PC-3 (cell line): ENCODE measurements around the gene ATP5ME. TPM values are rescaled to one million over a fixed set of nuclear protein-coding genes. Genes with fewer than 3 reads are reported as not detected.

Experiments used
- ATAC-seq: fragments of 200-7000 bp; cut with Tn5 transposase; 2 replicates; pipeline ENCODE4 v1.9.1; 2020; ENCODE audit warnings: mild to moderate bottlenecking, moderate library complexity
- BruUV-seq: library from RNA; stranded (reverse); fragments of 400-500 nt; replicated peaks from 2 replicates; lab custom pipeline; 2021; lab: Mats Ljungman, UMichigan
- CTCF ChIA-PET: fragments of 300-600 bp; sonication (Branson Sonifier 250); formaldehyde crosslinking; loops from one replicate; lab custom pipeline; 2022; ENCODE audit warnings: antibody characterized with exemption; lab: Charles Lee
- POLR2A ChIA-PET: fragments of 300-600 bp; sonication (Branson Sonifier 250); formaldehyde crosslinking; loops from one replicate; lab custom pipeline; 2022; ENCODE audit warnings: antibody characterized with exemption; ENCODE audit not compliant: unreplicated experiment; lab: Charles Lee
- DNase-seq: peaks from one replicate; pipeline ENCODE4 v3.0.0-alpha.2; 2015
- H2AFZ ChIP-seq: fragments of 300-600 bp; sonication (generic); 2 replicates; pipeline ENCODE4 v1.6.0; 2016; ENCODE audit warnings: antibody characterized with exemption, low read length
- H3F3A ChIP-seq: fragments of 300-600 bp; sonication (generic); one replicate; pipeline ENCODE4 v1.6.0; 2017; ENCODE audit warnings: antibody characterized with exemption, low read length, control low read depth, mild to moderate bottlenecking; ENCODE audit not compliant: unreplicated experiment
- H3K27ac ChIP-seq: fragments of 300-600 bp; sonication (generic); 2 replicates; pipeline ENCODE4 v1.5.1; 2016; ENCODE audit warnings: mild to moderate bottlenecking, low read length
- H3K27me3 ChIP-seq: fragments of 300-600 bp; sonication (generic); 2 replicates; pipeline ENCODE4 v1.6.1; 2016; ENCODE audit warnings: low read length, mixed read lengths
- H3K36me3 ChIP-seq: fragments of 300-600 bp; sonication (generic); 2 replicates; pipeline ENCODE4 v1.6.1; 2016; ENCODE audit warnings: low read depth, mixed run types, low read length, mixed read lengths
- H3K4me1 ChIP-seq: fragments of 300-600 bp; sonication (generic); 2 replicates; pipeline ENCODE4 v1.5.1; 2016; ENCODE audit warnings: low read length; ENCODE audit not compliant: insufficient read depth
- H3K4me2 ChIP-seq: fragments of 300-600 bp; sonication (generic); 2 replicates; pipeline ENCODE4 v1.6.0; 2016; ENCODE audit warnings: low read length
- H3K4me3 ChIP-seq: fragments of 300-600 bp; sonication (generic); 2 replicates; pipeline ENCODE4 v1.5.1; 2016; ENCODE audit warnings: mild to moderate bottlenecking, low read length, mixed read lengths
- H3K79me2 ChIP-seq: fragments of 300-600 bp; sonication (generic); 2 replicates; pipeline ENCODE4 v1.6.1; 2017; ENCODE audit warnings: low read length, mixed read lengths
- H3K9ac ChIP-seq: fragments of 300-600 bp; sonication (generic); 2 replicates; pipeline ENCODE4 v1.6.0; 2016; ENCODE audit warnings: mild to moderate bottlenecking, low read length
- H3K9me2 ChIP-seq: fragments of 300-600 bp; sonication (generic); replicated peaks from 2 replicates; pipeline ENCODE4 v1.6.1; 2016; ENCODE audit warnings: mixed run types, low read length, mixed read lengths
- H3K9me3 ChIP-seq: fragments of 300-600 bp; sonication (generic); 2 replicates; pipeline ENCODE4 v1.6.1; 2016; ENCODE audit warnings: low read length, mixed read lengths
- H4K20me1 ChIP-seq: fragments of 300-600 bp; sonication (generic); 2 replicates; pipeline ENCODE4 v1.6.1; 2016; ENCODE audit warnings: low read length, mixed read lengths
- EZH2 ChIP-seq: fragments of 300-600 bp; sonication (generic); IDR thresholded peaks from one replicate; pipeline ENCODE4 v1.6.1; 2017; ENCODE audit warnings: antibody characterized with exemption, mild to moderate bottlenecking, low read length; ENCODE audit not compliant: unreplicated experiment
- EZH2phosphoT487 ChIP-seq: fragments of 300-600 bp; sonication (generic); IDR thresholded peaks from 2 replicates; pipeline ENCODE4 v1.6.1; 2018; ENCODE audit warnings: mild to moderate bottlenecking, antibody characterized with exemption, low read length, borderline replicate concordance
- intact Hi-C: fragments of 100-400 bp; cut with micrococcal nuclease; formaldehyde crosslinking; loops from 2 replicates; pipeline ENCODE4 v1.9.0; 2023
- total RNA-seq: library from RNA; depleted of rRNA; stranded (reverse); fragments of >200 nt; gene quantifications from 2 replicates; pipeline ENCODE4 v1.2.3, GENCODE V29; 2014
- TF ChIP-seq, protein P1 (sequence below): fragments of 300-600 bp; sonication (generic); conservative IDR thresholded peaks from 2 replicates; pipeline ENCODE4 v1.5.1; 2017; ENCODE audit warnings: antibody characterized with exemption, low read depth, mild to moderate bottlenecking, low read length

Gene ATP5ME
- total RNA-seq, 1 experiment from 2014 or later, result 579 TPM

DNA sequence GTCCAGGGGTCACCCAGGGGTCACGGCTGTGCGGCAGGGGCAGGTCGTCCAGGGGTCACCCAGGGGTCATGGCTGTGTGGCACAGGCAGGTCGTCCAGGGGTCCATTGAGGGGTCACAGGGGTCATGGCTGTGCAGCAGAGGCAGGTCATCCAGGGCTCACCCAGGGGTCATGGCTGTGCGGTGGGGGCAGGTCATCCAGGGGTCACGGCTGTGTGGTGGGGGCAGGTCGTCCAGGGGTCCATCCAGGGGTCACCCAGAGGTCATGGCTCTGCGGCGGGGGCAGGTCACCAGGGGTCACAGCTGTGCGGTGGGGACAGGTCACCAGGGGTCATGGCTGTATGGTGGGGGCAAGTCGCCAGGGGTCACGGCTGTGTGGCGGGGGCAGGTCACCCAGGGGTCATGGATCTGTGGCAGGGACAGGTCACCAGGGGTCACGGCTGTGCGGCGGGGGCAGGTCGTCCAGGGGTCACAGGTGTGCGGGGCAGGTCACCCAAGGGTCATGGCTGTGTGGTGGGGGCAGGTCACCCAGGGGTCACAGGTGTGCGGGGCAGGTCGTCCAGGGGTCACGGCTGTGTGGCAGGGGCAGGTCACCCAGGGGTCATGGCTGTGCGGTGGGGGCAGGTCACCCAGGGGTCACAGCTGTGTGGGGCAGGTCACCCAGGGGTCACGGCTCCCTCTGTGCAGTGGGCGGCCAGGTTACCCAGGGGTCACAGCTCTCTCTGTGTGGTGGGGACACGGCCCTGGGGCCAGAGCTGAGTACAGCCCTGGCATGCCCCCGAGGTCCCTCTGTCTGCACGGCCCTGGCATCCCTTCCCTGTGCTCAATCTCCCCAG is 16.0 kb downstream of the ATP5ME start:
- BruUV-seq, result no TSS peak

DNA sequence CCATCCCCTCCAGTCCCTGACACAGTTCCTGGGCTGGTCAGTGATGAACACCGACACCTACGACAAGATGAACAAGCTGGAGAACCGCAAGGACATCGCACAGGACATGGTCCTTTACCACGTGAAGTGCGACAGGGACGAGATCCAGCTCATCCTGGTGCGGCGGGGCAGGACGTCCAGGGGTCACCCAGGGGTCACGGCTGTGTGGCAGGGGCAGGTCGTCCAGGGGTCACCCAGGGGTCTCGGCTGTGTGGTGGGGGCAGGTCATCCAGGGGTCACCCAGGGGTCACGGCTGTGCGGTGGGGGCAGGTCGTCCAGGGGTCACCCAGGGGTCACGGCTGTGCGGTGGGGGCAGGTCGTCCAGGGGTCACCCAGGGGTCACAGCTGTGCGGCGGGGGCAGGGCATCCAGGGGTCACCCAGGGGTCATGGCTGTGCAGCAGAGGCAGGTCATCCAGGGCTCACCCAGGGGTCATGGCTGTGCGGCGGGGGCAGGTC is 16.7 kb downstream of the ATP5ME start:
- Histone ChIP-seq H3K4me3 (no peak overlapping the region), H3K27ac (no peak overlapping the region), H3K79me2 (no peaks in the 10 kb centered on the region), H3F3A (no peaks in the 10 kb centered on the region), H3K9me2 (no peaks in the 10 kb centered on the region), H3K4me1 (no peaks in the 10 kb centered on the region), H3K36me3 (no peaks in the 10 kb centered on the region), H4K20me1 (no peaks in the 10 kb centered on the region), H3K4me2 (no peak overlapping the region), H3K9ac (no peak overlapping the region), H3K9me3 (no peaks in the 10 kb centered on the region), H2AFZ (no peak overlapping the region), H3K27me3 (no peaks in the 10 kb centered on the region)
- ChIA-PET POLR2A (no interaction called here), CTCF (no interaction called here)
- intact Hi-C loops, result no loop called here
- ATAC-seq (no peak), DNase-seq (no peak)
- TF ChIP-seq EZH2phosphoT487, result no peak
- TF ChIP-seq EZH2, result no peak
- TF ChIP-seq, protein P1, sequence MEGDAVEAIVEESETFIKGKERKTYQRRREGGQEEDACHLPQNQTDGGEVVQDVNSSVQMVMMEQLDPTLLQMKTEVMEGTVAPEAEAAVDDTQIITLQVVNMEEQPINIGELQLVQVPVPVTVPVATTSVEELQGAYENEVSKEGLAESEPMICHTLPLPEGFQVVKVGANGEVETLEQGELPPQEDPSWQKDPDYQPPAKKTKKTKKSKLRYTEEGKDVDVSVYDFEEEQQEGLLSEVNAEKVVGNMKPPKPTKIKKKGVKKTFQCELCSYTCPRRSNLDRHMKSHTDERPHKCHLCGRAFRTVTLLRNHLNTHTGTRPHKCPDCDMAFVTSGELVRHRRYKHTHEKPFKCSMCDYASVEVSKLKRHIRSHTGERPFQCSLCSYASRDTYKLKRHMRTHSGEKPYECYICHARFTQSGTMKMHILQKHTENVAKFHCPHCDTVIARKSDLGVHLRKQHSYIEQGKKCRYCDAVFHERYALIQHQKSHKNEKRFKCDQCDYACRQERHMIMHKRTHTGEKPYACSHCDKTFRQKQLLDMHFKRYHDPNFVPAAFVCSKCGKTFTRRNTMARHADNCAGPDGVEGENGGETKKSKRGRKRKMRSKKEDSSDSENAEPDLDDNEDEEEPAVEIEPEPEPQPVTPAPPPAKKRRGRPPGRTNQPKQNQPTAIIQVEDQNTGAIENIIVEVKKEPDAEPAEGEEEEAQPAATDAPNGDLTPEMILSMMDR, result no peak
- BruUV-seq, result no TSS peak

More for the DNA sequence above, 16.0 kb downstream of the ATP5ME start:
- Histone ChIP-seq H3F3A (no peaks in the 10 kb centered on the region), H3K36me3 (no peaks in the 10 kb centered on the region), H2AFZ (no peak overlapping the region), H3K9ac (no peak overlapping the region), H3K79me2 (no peaks in the 10 kb centered on the region), H3K9me3 (no peaks in the 10 kb centered on the region), H3K27ac (no peak overlapping the region), H4K20me1 (no peaks in the 10 kb centered on the region), H3K4me2 (no peak overlapping the region), H3K27me3 (no peaks in the 10 kb centered on the region), H3K4me3 (no peak overlapping the region), H3K4me1 (no peaks in the 10 kb centered on the region), H3K9me2 (no peaks in the 10 kb centered on the region)
- TF ChIP-seq, protein P1, result no peak
- no peak for TF ChIP-seq EZH2phosphoT487
- no peak for TF ChIP-seq EZH2
- ATAC-seq (no peak), DNase-seq (no peak)
- ChIA-PET POLR2A (no interaction called here), CTCF (no interaction called here)
- intact Hi-C loops, result no loop called here
